Gastrocnemius medialis (tissue), 4 donors: Measurements from ENCODE around the gene TCAP. TPM values are rescaled to one million over a fixed set of nuclear protein-coding genes. Genes with fewer than 3 reads are reported as not detected.
A peak's percentile ranks its signal among the peaks of the same experiment; 100 is the strongest.

ENCODE experiments used
- ATAC-seq, 2 donors: fragments of 150-250 bp; one replicate each; pipeline ENCODE4 v1.9.1; 2016
- DNase-seq, 2 donors: peaks; one replicate each; pipeline ENCODE4 v3.0.0-alpha.2; 2019
- H3K27ac ChIP-seq, 4 donors: fragments of 200-600 bp; sonication (generic); 1 replicate in 1 of 4; 2 replicates in 3 of 4; pipeline ENCODE4 v1.5.1; 2016 to 2018; ENCODE audit warnings: mild to moderate bottlenecking in 2 of 4, moderate library complexity in 1 of 4
- H3K27me3 ChIP-seq, 3 donors: fragments of 200-600 bp; sonication (generic) in 2 of 3; 1 replicate in 1 of 3; 2 replicates in 2 of 3; pipeline versions ENCODE4 v1.5.1 to v1.6.0; 2016 to 2019; ENCODE audit warnings: mild to moderate bottlenecking in 1 of 3, moderate library complexity in 1 of 3
- H3K36me3 ChIP-seq, 2 donors: fragments of 200-600 bp; sonication (generic) in 1 of 2; one replicate each; pipeline ENCODE4 v1.5.1; 2017 to 2018
- H3K4me1 ChIP-seq, 2 donors: fragments of 200-600 bp; sonication (generic) in 1 of 2; one replicate each; pipeline ENCODE4 v1.5.1; 2016 to 2017; ENCODE audit warnings: mild to moderate bottlenecking in 2 of 2
- H3K4me3 ChIP-seq, 4 donors: fragments of 200-600 bp; sonication (generic) in 3 of 4; 1 replicate in 1 of 4; 2 replicates in 3 of 4; pipeline ENCODE4 v1.5.1; 2016 to 2019; ENCODE audit warnings: mild to moderate bottlenecking in 2 of 4
- H3K9me3 ChIP-seq, 3 donors: fragments of 200-600 bp; sonication (generic) in 2 of 3; 1 replicate in 1 of 3; 2 replicates in 2 of 3; pipeline ENCODE4 v1.5.1; 2016 to 2019
- POLR2A ChIP-seq, 2 donors: fragments of 450-650 bp; IDR thresholded peaks; one replicate each; pipeline ENCODE4 v1.6.1; 2017; ENCODE audit warnings: antibody characterized with exemption in 2 of 2, mild to moderate bottlenecking in 2 of 2, moderate library complexity in 2 of 2
- in situ Hi-C, 4 donors: fragments of 200-750 bp; cut with MboI; loops; one replicate each; pipeline versions ENCODE4 v1.15.0 to v1.8.0; 2017; ENCODE audit warnings: low sequenced_read_pairs in 4 of 4
- intact Hi-C: fragments of 100-400 bp; cut with DNase I; formaldehyde crosslinking; loops from one replicate; pipeline ENCODE4 v1.15.1; 2023; ENCODE audit warnings: low total_unique reads
- total RNA-seq, 4 donors: library from RNA; depleted of rRNA; stranded (reverse); fragments of >200 nt; gene quantifications; one replicate each; pipeline versions ENCODE4 v1.1.0 to v1.2.3, GENCODE V29; 2016
- TF ChIP-seq, protein P1 (sequence below), 5 experiments: fragments of 450-650 bp in 3 of 5; fragments of 200-600 bp in 2 of 5; sonication (generic) in 2 of 5; IDR thresholded peaks in 4 of 5; conservative IDR thresholded peaks in 1 of 5; 1 replicate in 4 of 5; 2 replicates in 1 of 5; pipeline ENCODE4 v1.5.1; 2016 to 2019; ENCODE audit warnings: antibody characterized with exemption in 5 of 5, mild to moderate bottlenecking in 3 of 5, moderate library complexity in 3 of 5

TCAP gene
- total RNA-seq, 4 donors from 2014 or later: 1,768 to 3,088 (median 2,493) TPM

DNA sequence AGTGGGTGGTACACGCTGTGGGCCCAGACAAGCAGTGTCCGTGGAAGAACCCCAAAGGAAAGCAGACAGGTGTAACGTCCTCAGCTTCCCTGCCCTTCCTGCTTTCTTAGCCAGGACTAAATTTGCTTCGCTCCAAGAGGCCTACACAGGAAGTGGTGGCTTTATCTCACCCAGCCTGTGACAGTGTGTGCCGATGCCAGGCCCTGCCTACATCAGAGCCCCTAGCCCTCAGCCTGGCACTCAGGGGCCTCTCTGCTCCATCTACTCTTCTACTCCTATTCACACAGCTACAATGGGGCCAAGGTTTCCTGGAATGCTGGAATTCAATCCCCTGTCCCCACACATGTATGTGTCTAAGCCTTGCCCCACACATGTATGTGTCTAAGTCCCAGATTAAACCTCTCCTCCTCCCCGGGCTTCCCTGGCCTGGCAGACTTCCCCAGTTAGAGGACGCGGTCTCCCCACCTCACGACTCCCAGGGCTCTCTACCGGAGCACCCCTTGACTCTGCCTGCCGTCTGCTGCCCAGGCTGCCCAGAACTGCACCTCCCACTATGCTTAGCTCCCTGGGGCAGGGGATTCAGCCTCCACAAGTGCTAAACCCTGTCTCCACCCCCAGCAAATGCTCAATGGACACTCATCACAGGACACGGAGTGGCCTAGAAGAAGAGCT lies 14.5 kb downstream of the TCAP start:
- Histone ChIP-seq H3K9me3 (no peaks in the 10 kb centered on the region), H3K27me3 (no peaks in the 10 kb centered on the region), H3K36me3 (peaks cover 0 to 5% of the 10 kb centered on the region in 2 donors), H3K4me1 (peaks cover 46 to 50% of the 10 kb centered on the region in 2 donors), H3K27ac (peak overlapping the region; percentile 92 to 97 (median 94)), H3K4me3 (no peak overlapping the region)
- ATAC-seq (no peak), DNase-seq (no peak)
- intact Hi-C loops: loop anchor here (5.0 kb wide), 2 partner anchors 53 to 248 kb away; partner anchors contain the start of genes LRRC3C, MIEN1 and ORMDL3
- in situ Hi-C loops: no loop called here
- TF ChIP-seq POLR2A (IDR thresholded peaks at IDR 0.05): no peak
- TF ChIP-seq, protein P1, sequence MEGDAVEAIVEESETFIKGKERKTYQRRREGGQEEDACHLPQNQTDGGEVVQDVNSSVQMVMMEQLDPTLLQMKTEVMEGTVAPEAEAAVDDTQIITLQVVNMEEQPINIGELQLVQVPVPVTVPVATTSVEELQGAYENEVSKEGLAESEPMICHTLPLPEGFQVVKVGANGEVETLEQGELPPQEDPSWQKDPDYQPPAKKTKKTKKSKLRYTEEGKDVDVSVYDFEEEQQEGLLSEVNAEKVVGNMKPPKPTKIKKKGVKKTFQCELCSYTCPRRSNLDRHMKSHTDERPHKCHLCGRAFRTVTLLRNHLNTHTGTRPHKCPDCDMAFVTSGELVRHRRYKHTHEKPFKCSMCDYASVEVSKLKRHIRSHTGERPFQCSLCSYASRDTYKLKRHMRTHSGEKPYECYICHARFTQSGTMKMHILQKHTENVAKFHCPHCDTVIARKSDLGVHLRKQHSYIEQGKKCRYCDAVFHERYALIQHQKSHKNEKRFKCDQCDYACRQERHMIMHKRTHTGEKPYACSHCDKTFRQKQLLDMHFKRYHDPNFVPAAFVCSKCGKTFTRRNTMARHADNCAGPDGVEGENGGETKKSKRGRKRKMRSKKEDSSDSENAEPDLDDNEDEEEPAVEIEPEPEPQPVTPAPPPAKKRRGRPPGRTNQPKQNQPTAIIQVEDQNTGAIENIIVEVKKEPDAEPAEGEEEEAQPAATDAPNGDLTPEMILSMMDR (IDR thresholded peaks at IDR 0.05 in 4 of 5, conservative IDR thresholded peaks at IDR 0.05 in 1 of 5): no peak

DNA sequence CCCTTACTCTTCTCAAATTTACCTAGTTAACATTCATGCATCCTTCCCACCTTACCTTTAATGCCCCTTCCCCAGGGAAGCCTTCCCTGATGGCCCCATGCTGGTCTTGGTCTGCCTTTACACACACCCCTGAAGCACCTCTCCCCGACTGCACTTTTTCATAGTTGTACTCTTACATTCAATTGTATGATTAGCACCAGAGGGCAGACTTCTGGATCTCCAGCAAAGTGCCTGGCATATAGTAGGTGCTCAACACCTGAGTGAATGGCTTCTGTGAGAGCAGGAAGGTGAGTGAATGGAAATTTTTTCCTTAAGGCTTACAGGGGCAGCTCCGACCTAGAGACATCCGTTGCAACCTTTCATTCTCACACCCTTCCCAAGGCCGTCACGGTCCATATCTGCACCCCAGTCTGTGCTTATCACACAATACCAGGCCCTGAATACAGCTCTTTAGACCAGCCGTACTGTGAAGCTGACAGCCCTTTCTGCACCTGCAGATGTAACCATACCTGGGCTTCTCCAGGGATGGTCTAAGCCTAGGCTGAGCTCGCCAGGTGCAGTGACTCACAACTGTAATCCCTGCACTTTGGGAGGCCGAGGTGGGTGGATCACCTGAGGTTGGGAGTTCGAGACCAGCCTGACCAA lies 18.3 kb downstream of the TCAP start:
- no peaks in the 10 kb centered on the region for H3K9me3 ChIP-seq
- H3K27me3 ChIP-seq: no peaks in the 10 kb centered on the region
- DNase-seq (no peak), ATAC-seq (no peak)
- no peak overlapping the region for H3K27ac ChIP-seq
- TF ChIP-seq POLR2A (IDR thresholded peaks at IDR 0.05): no peak
- TF ChIP-seq, protein P1 (IDR thresholded peaks at IDR 0.05 in 4 of 5, conservative IDR thresholded peaks at IDR 0.05 in 1 of 5): no peak
- no peak overlapping the region for H3K4me3 ChIP-seq
- in situ Hi-C loops: no loop called here
- intact Hi-C loops: no loop called here
- peaks cover 27% of the 10 kb centered on the region in 2 donors for H3K4me1 ChIP-seq
- H3K36me3 ChIP-seq: peaks cover 0 to 5% of the 10 kb centered on the region in 2 donors

DNA sequence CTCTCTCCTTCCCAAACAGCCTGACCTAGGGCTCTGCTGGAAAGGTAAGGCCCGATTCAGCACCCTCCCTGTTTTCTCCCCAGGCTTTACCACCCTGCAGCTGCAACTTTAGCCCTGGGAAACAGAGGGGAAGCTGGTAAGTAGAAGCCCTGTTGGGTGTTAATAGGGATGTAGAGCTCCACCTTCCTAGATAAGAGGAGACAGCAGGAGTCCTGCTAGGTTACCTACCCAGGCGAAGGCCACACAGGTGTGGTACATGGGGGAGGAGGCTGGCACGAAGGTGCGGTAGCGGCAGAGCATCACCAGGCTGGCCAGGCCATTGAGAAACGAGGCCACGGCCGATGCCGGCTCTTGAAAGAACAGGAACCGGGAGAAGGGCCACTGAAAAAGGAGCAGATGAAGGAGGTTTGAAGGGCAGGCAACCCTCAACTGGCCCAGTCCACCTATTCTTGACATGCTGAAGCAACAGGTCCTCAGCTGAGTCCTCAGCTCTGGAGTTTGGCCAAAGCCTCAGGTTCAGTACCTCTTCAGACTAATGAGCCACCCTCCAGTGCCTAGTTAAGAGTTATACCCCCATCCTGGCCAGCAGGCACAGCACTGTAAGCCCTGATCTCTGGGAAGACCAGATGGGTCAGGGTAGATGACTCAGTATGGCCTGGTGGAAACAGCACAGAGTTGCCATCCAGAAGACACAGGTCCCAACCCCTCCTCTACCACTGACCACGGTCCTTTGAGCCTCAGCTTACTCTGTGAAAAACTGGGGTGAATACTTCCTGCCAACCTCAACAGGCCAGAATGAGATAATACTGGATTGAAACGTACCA lies 19.4 kb downstream of the TCAP start:
- Histone ChIP-seq H3K27ac (no peak overlapping the region), H3K4me3 (no peak overlapping the region), H3K4me1 (peaks cover 18 to 22% of the 10 kb centered on the region in 2 donors), H3K36me3 (peaks cover 0 to 5% of the 10 kb centered on the region in 2 donors), H3K9me3 (no peaks in the 10 kb centered on the region), H3K27me3 (no peaks in the 10 kb centered on the region)
- intact Hi-C loops: no loop called here
- ATAC-seq (no peak), DNase-seq (no peak)
- in situ Hi-C loops: no loop called here
- TF ChIP-seq POLR2A (IDR thresholded peaks at IDR 0.05): no peak
- TF ChIP-seq, protein P1 (IDR thresholded peaks at IDR 0.05 in 4 of 5, conservative IDR thresholded peaks at IDR 0.05 in 1 of 5): no peak

DNA sequence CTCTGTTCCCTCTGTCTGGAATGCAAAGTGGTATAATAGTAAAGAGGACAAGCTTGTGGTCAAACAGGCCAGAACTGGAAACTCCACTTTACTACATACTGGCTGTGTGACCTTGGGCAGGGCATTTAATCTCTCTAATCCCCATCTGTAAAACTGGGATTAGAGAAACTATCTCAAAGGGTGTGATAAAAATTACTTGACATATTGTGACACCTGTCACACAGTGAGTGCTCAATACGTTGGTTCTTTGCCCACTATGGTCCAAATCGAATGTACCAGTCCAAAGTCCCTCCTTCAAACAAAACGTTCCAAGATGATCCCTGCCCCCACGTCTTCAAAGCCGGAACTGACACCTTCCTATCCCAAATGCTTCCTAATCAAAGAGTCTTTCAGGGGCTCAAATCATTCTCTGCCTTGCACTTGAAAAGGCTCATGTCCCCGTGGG lies 22.0 kb downstream of the TCAP start:
- Histone ChIP-seq H3K27me3 (no peaks in the 10 kb centered on the region), H3K4me3 (peak overlapping the region; percentile 76 to 80 (median 79)), H3K9me3 (no peaks in the 10 kb centered on the region), H3K27ac (peak overlapping the region; percentile 89 to 92 (median 90)), H3K36me3 (peaks cover 0 to 5% of the 10 kb centered on the region in 2 donors), H3K4me1 (peaks cover 15 to 16% of the 10 kb centered on the region in 2 donors)
- ATAC-seq (no peak), DNase-seq (no peak)
- in situ Hi-C loops: no loop called here
- no peak for TF ChIP-seq POLR2A (IDR thresholded peaks at IDR 0.05)
- TF ChIP-seq, protein P1 (IDR thresholded peaks at IDR 0.05 in 4 of 5, conservative IDR thresholded peaks at IDR 0.05 in 1 of 5): no peak
- intact Hi-C loops: no loop called here
